Spleen (tissue), 11 donors: ENCODE results near the gene ATRIP. TPM values are rescaled to one million over a fixed set of nuclear protein-coding genes. Genes with fewer than 3 reads are reported as not detected.

ENCODE experiments used
- DNase-seq: peaks from one replicate; pipeline ENCODE4 v3.0.0-alpha.2; 2020
- H3K27ac ChIP-seq, 8 donors: fragments of 200-600 bp; sonication (generic) in 7 of 8; 1 replicate in 4 of 8; 2 replicates in 4 of 8; pipeline versions ENCODE4 v1.5.0 to v1.8.0; 2016 to 2021; ENCODE audit warnings: inconsistent platforms in 4 of 8, mild to moderate bottlenecking in 4 of 8, moderate library complexity in 1 of 8
- H3K27me3 ChIP-seq, 7 donors: fragments of 200-600 bp; sonication (generic) in 6 of 7; replicated peaks in 1 of 7; 1 replicate in 4 of 7; 2 replicates in 3 of 7; pipeline versions ENCODE4 v1.5.0 to v1.8.0; 2016 to 2021; ENCODE audit warnings: inconsistent platforms in 3 of 7, mild to moderate bottlenecking in 1 of 7
- H3K36me3 ChIP-seq, 6 donors: fragments of 200-600 bp; sonication (generic) in 5 of 6; 1 replicate in 4 of 6; 2 replicates in 2 of 6; pipeline versions ENCODE4 v1.5.0 to v1.8.0; 2016 to 2021; ENCODE audit warnings: inconsistent platforms in 2 of 6
- H3K4me1 ChIP-seq, 6 donors: fragments of 200-600 bp; sonication (generic) in 5 of 6; 1 replicate in 3 of 6; 2 replicates in 3 of 6; pipeline versions ENCODE4 v1.5.0 to v1.8.0; 2016 to 2021; ENCODE audit warnings: inconsistent platforms in 3 of 6
- H3K4me3 ChIP-seq, 8 donors: fragments of 200-600 bp; sonication (generic) in 7 of 8; 1 replicate in 4 of 8; 2 replicates in 4 of 8; pipeline versions ENCODE4 v1.5.0 to v1.8.0; 2016 to 2021; ENCODE audit warnings: inconsistent platforms in 4 of 8, mild to moderate bottlenecking in 4 of 8, moderate library complexity in 2 of 8
- H3K9me3 ChIP-seq, 8 donors: fragments of 200-600 bp; sonication (generic) in 7 of 8; 1 replicate in 4 of 8; 2 replicates in 4 of 8; pipeline versions ENCODE4 v1.5.0 to v1.8.0; 2016 to 2021; ENCODE audit warnings: inconsistent platforms in 4 of 8
- POLR2A ChIP-seq, 3 donors: fragments of 450-650 bp; IDR thresholded peaks; one replicate each; pipeline ENCODE4 v1.5.1; 2017; ENCODE audit warnings: antibody characterized with exemption in 3 of 3, mild to moderate bottlenecking in 1 of 3
- POLR2AphosphoS5 ChIP-seq, 3 donors: sonication (generic); formaldehyde crosslinking; IDR thresholded peaks; one replicate each; pipeline ENCODE4 v1.5.1; 2017; ENCODE audit warnings: antibody characterized with exemption in 3 of 3
- WGBS, 5 donors: extraction: QIAGEN DNeasy Blood & Tissue Kit in 3 of 5; methylation state at CpG; one replicate each; pipeline versions ENCODE4 v1.1.5 to v1.1.7; 2013 to 2018; 5-methylcytosine and 5-hydroxymethylcytosine counted together
- intact Hi-C: fragments of 100-400 bp; cut with DNase I; formaldehyde crosslinking; loops from one replicate; pipeline ENCODE4 v1.15.0; 2023; ENCODE audit warnings: low total_unique reads
- polyA plus RNA-seq, 3 donors: library from polyadenylated mRNA; stranded (reverse); fragments of 200-250 nt; gene quantifications; one replicate each; pipeline ENCODE4 v1.2.1, GENCODE V29; 2013
- total RNA-seq, 7 donors: library from RNA; depleted of rRNA in 3 of 7; stranded (reverse); fragments of >200 nt in 3 of 7; fragmentation: NEBNext Ultra II Directional in 4 of 7; extraction: Animal tissue kit (Norgen Biotek cat#: 25700) in 4 of 7; gene quantifications; one replicate each; pipeline versions ENCODE4 v1.1.0 to v1.2.1, GENCODE V29; 2016 to 2021
- TF ChIP-seq, protein P1 (sequence below), 11 experiments: fragments of 200-600 bp in 7 of 11; fragments of 450-650 bp in 4 of 11; sonication (generic) in 4 of 11; IDR thresholded peaks in 8 of 11; conservative IDR thresholded peaks in 3 of 11; 1 replicate in 7 of 11; 2 replicates in 4 of 11; pipeline versions ENCODE4 v1.4.0 to v1.8.0; 2016 to 2021; ENCODE audit warnings: antibody characterized with exemption in 11 of 11, inconsistent platforms in 4 of 11, mild to moderate bottlenecking in 1 of 11
- donor health status: healthy with polysubstance abuse.
- donor health status: DM: no; HTN: no; CAD: no; lungs with moderate emphysema.
- donor health status: DM: no; HTN: no; CAD: no.
- donor health status: Bipolar disorder and iron deficiency.
- donor health status: healthy.
- donor health status: DM: no; HTN: no; CAD: no.
- donor health status: DM: yes; HTN: yes; CAD: no.

The ATRIP gene
- total and polyA plus RNA-seq, 10 donors: 5.2 to 10.0 (median 6.8) TPM

DNA sequence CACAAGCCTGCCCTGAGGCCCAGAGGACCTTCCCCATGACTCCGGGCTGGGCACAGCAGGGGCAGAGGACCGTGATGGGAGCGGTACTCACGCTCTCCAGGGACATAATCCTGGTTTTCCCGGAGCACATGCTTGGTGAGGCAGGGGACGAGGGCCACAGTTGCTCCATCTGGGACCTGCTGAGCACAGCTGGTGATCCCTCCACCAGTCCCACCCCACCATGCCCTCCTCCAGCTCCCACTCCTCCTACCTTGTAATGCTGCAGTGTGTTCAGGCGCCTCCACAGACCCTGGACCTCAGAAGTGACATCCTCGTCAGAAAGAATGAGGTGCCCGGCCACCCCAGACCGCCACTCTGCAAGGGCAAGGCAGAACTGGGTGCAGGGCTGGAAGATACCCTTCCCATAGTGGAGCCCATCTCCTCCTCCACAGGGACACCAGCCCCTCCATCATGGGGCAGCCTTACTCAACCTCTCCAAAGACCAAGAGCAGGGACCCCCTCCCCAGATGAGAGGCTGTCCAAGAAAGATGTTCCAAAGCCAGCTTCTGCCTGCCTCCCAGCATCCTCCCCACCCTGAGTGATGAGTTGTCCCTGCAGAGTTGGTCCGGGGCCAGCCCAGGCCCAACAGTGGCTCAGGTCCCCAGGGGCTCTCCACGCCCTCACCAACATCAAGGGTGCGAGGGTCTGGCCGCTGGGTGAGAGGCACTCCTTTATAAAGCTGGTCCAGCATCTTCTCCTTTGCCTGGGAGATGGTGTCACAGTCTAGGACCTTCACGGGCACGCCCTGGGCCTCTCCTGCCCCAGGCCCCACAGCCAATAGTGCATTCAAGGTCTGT is 36.1 kb upstream of the ATRIP start:
- Histone ChIP-seq H3K36me3 (peaks cover 0 to 86% (median 23%) of the 10 kb centered on the region in 6 donors), H3K27ac (no peak overlapping the region), H3K4me3 (no peak overlapping the region), H3K4me1 (peaks cover 0 to 14% (median 0%) of the 10 kb centered on the region in 6 donors), H3K9me3 (no peaks in the 10 kb centered on the region), H3K27me3 (no peaks in the 10 kb centered on the region)
- whole genome bisulfite sequencing, 5 donors: 85 to 95% (median 91%) methylated on average over 7 to 16 of the region's 16 CpGs
- TF ChIP-seq, protein P1, sequence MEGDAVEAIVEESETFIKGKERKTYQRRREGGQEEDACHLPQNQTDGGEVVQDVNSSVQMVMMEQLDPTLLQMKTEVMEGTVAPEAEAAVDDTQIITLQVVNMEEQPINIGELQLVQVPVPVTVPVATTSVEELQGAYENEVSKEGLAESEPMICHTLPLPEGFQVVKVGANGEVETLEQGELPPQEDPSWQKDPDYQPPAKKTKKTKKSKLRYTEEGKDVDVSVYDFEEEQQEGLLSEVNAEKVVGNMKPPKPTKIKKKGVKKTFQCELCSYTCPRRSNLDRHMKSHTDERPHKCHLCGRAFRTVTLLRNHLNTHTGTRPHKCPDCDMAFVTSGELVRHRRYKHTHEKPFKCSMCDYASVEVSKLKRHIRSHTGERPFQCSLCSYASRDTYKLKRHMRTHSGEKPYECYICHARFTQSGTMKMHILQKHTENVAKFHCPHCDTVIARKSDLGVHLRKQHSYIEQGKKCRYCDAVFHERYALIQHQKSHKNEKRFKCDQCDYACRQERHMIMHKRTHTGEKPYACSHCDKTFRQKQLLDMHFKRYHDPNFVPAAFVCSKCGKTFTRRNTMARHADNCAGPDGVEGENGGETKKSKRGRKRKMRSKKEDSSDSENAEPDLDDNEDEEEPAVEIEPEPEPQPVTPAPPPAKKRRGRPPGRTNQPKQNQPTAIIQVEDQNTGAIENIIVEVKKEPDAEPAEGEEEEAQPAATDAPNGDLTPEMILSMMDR (IDR thresholded peaks at IDR 0.05 in 8 of 11, conservative IDR thresholded peaks at IDR 0.05 in 3 of 11): no peak
- TF ChIP-seq POLR2AphosphoS5 (IDR thresholded peaks at IDR 0.05) (no peak), POLR2A (IDR thresholded peaks at IDR 0.05) (no peak)
- DNase-seq: peak; percentile 40
- intact Hi-C loops: no loop called here

DNA sequence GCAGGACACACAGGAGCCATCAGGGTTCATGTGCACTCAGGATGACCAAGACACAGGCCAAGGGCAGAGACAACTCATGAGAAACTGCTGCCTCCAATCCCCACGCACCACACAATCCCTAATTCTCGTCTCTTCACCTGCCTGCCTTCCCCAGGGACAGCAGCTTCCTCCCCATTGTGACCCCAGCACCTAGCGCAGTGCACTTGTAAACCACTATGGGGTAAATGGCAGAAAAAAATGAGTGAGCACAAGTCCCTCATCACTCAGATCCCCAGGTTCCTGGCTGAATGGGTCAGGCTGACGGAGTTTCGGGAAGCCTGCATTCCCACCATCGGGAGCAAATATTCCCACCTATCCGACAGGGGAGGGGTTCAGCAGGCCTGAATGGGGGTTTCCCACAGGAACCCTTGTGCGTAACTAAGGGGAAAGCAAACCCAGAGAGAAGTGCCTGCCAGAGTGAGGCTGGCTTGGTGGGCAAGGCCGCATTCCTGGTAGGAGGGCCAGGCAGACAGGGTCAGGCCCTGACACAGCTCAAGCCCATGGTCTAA is 35.4 kb upstream of the ATRIP start:
- Histone ChIP-seq H3K27me3 (no peaks in the 10 kb centered on the region), H3K9me3 (no peaks in the 10 kb centered on the region), H3K4me1 (peaks cover 0 to 14% (median 0%) of the 10 kb centered on the region in 6 donors), H3K4me3 (no peak overlapping the region), H3K27ac (no peak overlapping the region), H3K36me3 (peaks cover 0 to 86% (median 25%) of the 10 kb centered on the region in 6 donors)
- no peak for TF ChIP-seq POLR2AphosphoS5 (IDR thresholded peaks at IDR 0.05)
- TF ChIP-seq POLR2A (IDR thresholded peaks at IDR 0.05): no peak
- TF ChIP-seq, protein P1 (IDR thresholded peaks at IDR 0.05 in 8 of 11, conservative IDR thresholded peaks at IDR 0.05 in 3 of 11): no peak
- peak; percentile 27 for DNase-seq
- intact Hi-C loops: no loop called here
- WGBS, 5 donors: 88 to 95% (median 93%) methylated on average over 7 to 9 of the region's 9 CpGs

DNA sequence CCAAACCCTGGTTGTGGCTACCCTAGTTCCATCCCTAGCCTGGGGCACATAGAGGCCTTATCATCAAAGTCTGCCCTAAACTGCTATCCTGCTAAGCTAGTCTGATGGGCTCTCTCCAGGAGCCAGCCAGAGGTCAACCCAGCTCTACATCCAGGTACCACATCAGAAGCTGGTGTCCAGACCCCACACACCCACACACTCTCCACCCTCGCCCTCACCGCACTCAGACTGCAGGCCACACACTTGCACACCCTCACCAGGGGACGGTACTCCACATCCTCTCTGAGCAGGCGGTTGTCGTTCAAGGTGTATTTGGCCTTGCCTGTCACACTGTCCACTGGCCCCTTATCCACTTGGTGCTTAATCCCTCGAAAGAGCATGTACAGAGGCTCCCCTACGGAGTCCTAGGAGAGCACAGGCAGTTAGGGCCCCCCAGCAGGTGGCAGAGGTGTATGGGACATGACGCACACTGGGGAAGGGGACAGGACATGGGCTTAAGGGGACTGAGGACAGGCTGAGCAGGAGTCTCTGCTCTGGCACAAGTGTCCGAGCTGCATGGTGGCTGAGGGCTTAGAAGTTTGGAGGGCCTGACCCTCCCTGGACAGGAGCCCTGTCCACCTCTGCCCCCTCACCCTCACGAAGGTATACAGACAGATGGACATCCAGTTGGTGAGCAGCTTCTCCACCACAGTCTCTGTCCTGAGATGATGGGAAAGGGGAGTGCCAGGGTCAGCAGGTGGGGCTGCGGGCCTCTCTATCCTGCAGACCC is 34.7 kb upstream of the ATRIP start:
- H3K36me3 ChIP-seq: peaks cover 0 to 83% (median 25%) of the 10 kb centered on the region in 6 donors
- H3K4me1 ChIP-seq: peaks cover 0 to 9% (median 0%) of the 10 kb centered on the region in 6 donors
- no peak overlapping the region for H3K27ac ChIP-seq
- TF ChIP-seq, protein P1 (IDR thresholded peaks at IDR 0.05 in 8 of 11, conservative IDR thresholded peaks at IDR 0.05 in 3 of 11): no peak
- no peak for TF ChIP-seq POLR2AphosphoS5 (IDR thresholded peaks at IDR 0.05)
- no peak for TF ChIP-seq POLR2A (IDR thresholded peaks at IDR 0.05)
- intact Hi-C loops: no loop called here
- no peaks in the 10 kb centered on the region for H3K27me3 ChIP-seq
- H3K4me3 ChIP-seq: no peak overlapping the region
- peak; percentile 54 for DNase-seq
- WGBS, 5 donors: 78 to 91% (median 89%) methylated on average over 11 of the region's 11 CpGs
- no peaks in the 10 kb centered on the region for H3K9me3 ChIP-seq
